Astrocyte (in vitro differentiated cells and primary cell): Measurements from ENCODE around the gene PCGF5. TPM values are rescaled to one million over a fixed set of nuclear protein-coding genes. Genes with fewer than 3 reads are reported as not detected.

ENCODE experiments used
- DNase-seq: peaks from one replicate; pipeline ENCODE4 v3.0.0-alpha.2; 2010; ENCODE audit warnings: low read depth
- FAIRE-seq: peaks from 2 replicates; lab custom pipeline; 2011; peaks lifted over from hg19 to GRCh38; lab: Jason Lieb, UNC
- H2AFZ ChIP-seq: 2 replicates; pipeline ENCODE4 v1.6.0; 2012; ENCODE audit warnings: low read depth, low read length, inconsistent platforms
- H3K27ac ChIP-seq: 2 replicates; pipeline ENCODE4 v1.5.1; 2011; ENCODE audit warnings: low read depth, low read length, inconsistent platforms
- H3K27me3 ChIP-seq: 2 replicates; pipeline ENCODE4 v1.6.0; 2011; ENCODE audit warnings: low read length, inconsistent platforms; ENCODE audit not compliant: insufficient read depth
- H3K36me3 ChIP-seq: 2 replicates; pipeline ENCODE4 v1.5.1; 2011; ENCODE audit warnings: low read length, inconsistent platforms; ENCODE audit not compliant: insufficient read depth
- H3K4me1 ChIP-seq: 2 replicates; pipeline ENCODE4 v1.5.1; 2011; ENCODE audit warnings: low read length, inconsistent platforms; ENCODE audit not compliant: insufficient read depth
- H3K4me2 ChIP-seq: 2 replicates; pipeline ENCODE4 v1.6.0; 2012; ENCODE audit warnings: low read length, inconsistent platforms
- H3K4me3 ChIP-seq: 2 replicates; pipeline ENCODE4 v1.5.1; 2011; ENCODE audit warnings: low read depth, mild to moderate bottlenecking, low read length, inconsistent platforms; ENCODE audit not compliant: insufficient read depth
- H3K79me2 ChIP-seq: 2 replicates; pipeline ENCODE4 v1.6.0; 2012; ENCODE audit warnings: mild to moderate bottlenecking, low read length, inconsistent platforms; ENCODE audit not compliant: insufficient read depth
- H3K9ac ChIP-seq: 2 replicates; pipeline ENCODE4 v1.6.0; 2012; ENCODE audit warnings: mild to moderate bottlenecking, low read length, inconsistent platforms
- H3K9me3 ChIP-seq: 2 replicates; pipeline ENCODE4 v1.5.1; 2012; ENCODE audit warnings: low read depth, mild to moderate bottlenecking, low read length, inconsistent platforms; ENCODE audit not compliant: insufficient read depth
- H4K20me1 ChIP-seq: 2 replicates; pipeline ENCODE4 v1.6.0; 2012; ENCODE audit warnings: low read length, inconsistent platforms; ENCODE audit not compliant: insufficient read depth
- H3K27ac Mint-ChIP-seq: one replicate; pipeline ENCODE4 v1.8.0; 2021; ENCODE audit warnings: mild to moderate bottlenecking, mixed read lengths; ENCODE audit not compliant: unreplicated experiment
- H3K27me3 Mint-ChIP-seq: one replicate; pipeline ENCODE4 v1.8.0; 2021; ENCODE audit warnings: low read depth, mixed read lengths; ENCODE audit not compliant: unreplicated experiment
- H3K36me3 Mint-ChIP-seq: one replicate; pipeline ENCODE4 v1.8.0; 2021; ENCODE audit warnings: low read depth, mixed read lengths; ENCODE audit not compliant: unreplicated experiment
- H3K4me1 Mint-ChIP-seq: one replicate; pipeline ENCODE4 v1.8.0; 2021; ENCODE audit warnings: low read depth, mixed read lengths; ENCODE audit not compliant: unreplicated experiment
- H3K4me3 Mint-ChIP-seq: one replicate; pipeline ENCODE4 v1.8.0; 2021; ENCODE audit warnings: mild to moderate bottlenecking, moderate library complexity, mixed read lengths; ENCODE audit not compliant: unreplicated experiment
- H3K9me3 Mint-ChIP-seq: one replicate; pipeline ENCODE4 v1.8.0; 2021; ENCODE audit warnings: mild to moderate bottlenecking, mixed read lengths; ENCODE audit not compliant: unreplicated experiment
- CTCF ChIP-seq: IDR thresholded peaks from 2 replicates; pipeline ENCODE4 v1.5.1; 2011; ENCODE audit warnings: low read depth, mild to moderate bottlenecking, inconsistent platforms, low read length, moderate library complexity; ENCODE audit not compliant: insufficient read depth
- EZH2 ChIP-seq: IDR thresholded peaks from 2 replicates; pipeline ENCODE4 v1.6.1; 2012; ENCODE audit warnings: mild to moderate bottlenecking, low read length, inconsistent platforms; ENCODE audit not compliant: insufficient read depth
- total RNA-seq: library from RNA; stranded (reverse); gene quantifications from 2 replicates; pipeline ENCODE4 v1.2.1, GENCODE V29; 2021

PCGF5 gene
- total RNA-seq, 1 donor from 2014 or later, result 31.5 TPM

DNA sequence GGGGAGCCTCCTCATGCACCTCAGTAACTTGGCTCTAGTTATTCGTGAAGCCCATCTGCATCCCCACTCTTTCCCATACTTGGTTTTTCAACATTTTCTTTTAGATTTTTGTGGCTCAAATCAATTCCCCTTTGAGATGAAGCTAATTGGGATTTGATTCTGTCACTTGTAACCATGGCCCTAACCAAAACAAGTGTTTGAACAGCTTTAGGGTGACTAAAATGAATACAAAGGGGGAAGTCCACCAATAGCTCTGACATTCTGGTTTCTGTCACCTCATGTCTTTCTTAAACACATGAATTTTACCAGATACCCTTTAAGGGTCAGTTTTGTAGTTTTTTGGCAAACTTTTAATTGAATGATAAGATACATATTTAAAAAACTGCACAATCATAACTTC is 87.0 kb downstream of the PCGF5 start:
- Histone ChIP-seq H3K27me3 (no peaks in the 10 kb centered on the region), H3K36me3 (no peaks in the 10 kb centered on the region), H3K79me2 (no peaks in the 10 kb centered on the region), H3K9ac (no peak overlapping the region), H3K4me1 (no peaks in the 10 kb centered on the region), H4K20me1 (no peaks in the 10 kb centered on the region), H3K27ac (no peak overlapping the region), H2AFZ (no peak overlapping the region), H3K4me2 (no peak overlapping the region), H3K4me3 (no peak overlapping the region), H3K9me3 (no peaks in the 10 kb centered on the region)
- TF ChIP-seq CTCF, result no peak
- TF ChIP-seq EZH2, result no peak
- Mint-ChIP-seq H3K27ac (no peak overlapping the region), H3K4me3 (no peak overlapping the region), H3K27me3 (peaks cover 6% of the 10 kb centered on the region), H3K4me1 (no peaks in the 10 kb centered on the region), H3K36me3 (no peaks in the 10 kb centered on the region), H3K9me3 (no peaks in the 10 kb centered on the region)
- DNase-seq, result no peak
- no peak for FAIRE-seq

- no peak overlapping the region for H3K4me3 Mint-ChIP-seq
- H3K4me2 ChIP-seq, result no peak overlapping the region
- DNase-seq, result no peak
- peaks cover 8% of the 10 kb centered on the region for H3K4me1 ChIP-seq
- no peak overlapping the region for H3K4me3 ChIP-seq
- FAIRE-seq, result no peak
- H3K4me1 Mint-ChIP-seq, result peaks cover 8% of the 10 kb centered on the region
- no peaks in the 10 kb centered on the region for H3K36me3 ChIP-seq
- peaks cover 6% of the 10 kb centered on the region for H3K27me3 Mint-ChIP-seq
- TF ChIP-seq CTCF (no peak), EZH2 (no peak)
- H2AFZ ChIP-seq, result no peak overlapping the region
- H3K27ac ChIP-seq, result no peak overlapping the region
- no peak overlapping the region for H3K9ac ChIP-seq
- H4K20me1 ChIP-seq, result no peaks in the 10 kb centered on the region
- no peaks in the 10 kb centered on the region for H3K9me3 Mint-ChIP-seq
- no peaks in the 10 kb centered on the region for H3K36me3 Mint-ChIP-seq
- no peak overlapping the region for H3K27ac Mint-ChIP-seq
- no peaks in the 10 kb centered on the region for H3K27me3 ChIP-seq
- H3K79me2 ChIP-seq, result no peaks in the 10 kb centered on the region
- no peaks in the 10 kb centered on the region for H3K9me3 ChIP-seq
Observed at GRCh38 chr10:91309711-91310110, 89.2 kb downstream of the PCGF5 start.

GRCh38 chr10:91311601-91312381 is 91.3 kb downstream of the PCGF5 start:
- no peak overlapping the region for H3K27ac ChIP-seq
- no peak overlapping the region for H3K9ac ChIP-seq
- no peaks in the 10 kb centered on the region for H3K36me3 ChIP-seq
- no peak overlapping the region for H2AFZ ChIP-seq
- no peak for DNase-seq
- Mint-ChIP-seq H3K27ac (no peak overlapping the region), H3K4me3 (no peak overlapping the region), H3K4me1 (peaks cover 8% of the 10 kb centered on the region), H3K36me3 (no peaks in the 10 kb centered on the region), H3K9me3 (no peaks in the 10 kb centered on the region), H3K27me3 (peaks cover 6% of the 10 kb centered on the region)
- H3K4me2 ChIP-seq, result no peak overlapping the region
- H4K20me1 ChIP-seq, result no peaks in the 10 kb centered on the region
- peaks cover 8% of the 10 kb centered on the region for H3K4me1 ChIP-seq
- no peak overlapping the region for H3K4me3 ChIP-seq
- no peaks in the 10 kb centered on the region for H3K27me3 ChIP-seq
- TF ChIP-seq EZH2 (no peak), CTCF (no peak)
- no peaks in the 10 kb centered on the region for H3K79me2 ChIP-seq
- FAIRE-seq, result no peak
- H3K9me3 ChIP-seq, result no peaks in the 10 kb centered on the region
